OCI-LY3 (cell line): ENCODE measurements around the gene WNT6.

Source experiments
- EZH2phosphoT487 ChIP-seq: fragments of 200-600 bp; shearing (Covaris generic); IDR thresholded peaks from 2 replicates; pipeline ENCODE4 v1.6.1; 2018; ENCODE audit warnings: antibody characterized with exemption, mixed run types, low read depth
- TF ChIP-seq, protein P1 (sequence below): fragments of 200-600, 300-600 bp; sonication (generic); IDR thresholded peaks from 2 replicates; pipeline ENCODE4 v1.5.1; 2014; ENCODE audit warnings: antibody characterized with exemption, low read length, low read depth

DNA sequence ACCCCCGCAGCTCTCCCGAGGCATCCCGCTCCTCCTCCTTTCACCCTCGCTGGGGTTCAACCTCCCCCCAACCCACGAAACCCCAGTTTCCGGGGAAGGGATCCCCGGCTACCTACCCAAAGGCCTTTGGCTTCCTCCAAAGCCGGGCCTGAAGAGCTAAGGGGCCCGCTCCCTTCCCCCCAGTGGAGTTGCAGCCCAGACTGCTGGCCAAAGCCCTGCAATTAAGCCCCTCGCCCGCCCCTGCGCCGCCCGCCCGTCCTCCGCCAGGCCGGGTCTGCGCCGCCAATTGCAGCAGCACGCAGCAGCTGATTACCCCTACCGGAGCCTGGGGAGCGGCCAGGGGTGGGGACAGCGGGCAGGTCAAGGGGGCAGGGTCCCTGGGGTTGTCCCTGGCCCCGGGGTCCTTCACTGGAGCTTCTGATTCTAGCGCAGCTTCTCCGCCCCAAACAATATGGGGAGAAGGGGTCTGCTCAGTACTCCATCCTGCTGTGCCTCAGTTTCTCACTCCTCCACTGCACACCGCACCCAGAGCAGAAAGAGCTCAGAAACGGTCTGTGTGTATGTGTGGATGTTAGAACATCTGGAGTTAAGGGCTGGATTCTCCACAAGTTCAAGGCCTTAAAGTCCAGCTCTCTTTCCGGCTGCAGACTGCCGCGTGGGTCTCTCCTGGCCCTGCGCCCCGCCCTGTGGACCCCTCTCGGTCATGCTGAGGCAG is 37.9 kb downstream of the WNT6 start:
- TF ChIP-seq, protein P1, sequence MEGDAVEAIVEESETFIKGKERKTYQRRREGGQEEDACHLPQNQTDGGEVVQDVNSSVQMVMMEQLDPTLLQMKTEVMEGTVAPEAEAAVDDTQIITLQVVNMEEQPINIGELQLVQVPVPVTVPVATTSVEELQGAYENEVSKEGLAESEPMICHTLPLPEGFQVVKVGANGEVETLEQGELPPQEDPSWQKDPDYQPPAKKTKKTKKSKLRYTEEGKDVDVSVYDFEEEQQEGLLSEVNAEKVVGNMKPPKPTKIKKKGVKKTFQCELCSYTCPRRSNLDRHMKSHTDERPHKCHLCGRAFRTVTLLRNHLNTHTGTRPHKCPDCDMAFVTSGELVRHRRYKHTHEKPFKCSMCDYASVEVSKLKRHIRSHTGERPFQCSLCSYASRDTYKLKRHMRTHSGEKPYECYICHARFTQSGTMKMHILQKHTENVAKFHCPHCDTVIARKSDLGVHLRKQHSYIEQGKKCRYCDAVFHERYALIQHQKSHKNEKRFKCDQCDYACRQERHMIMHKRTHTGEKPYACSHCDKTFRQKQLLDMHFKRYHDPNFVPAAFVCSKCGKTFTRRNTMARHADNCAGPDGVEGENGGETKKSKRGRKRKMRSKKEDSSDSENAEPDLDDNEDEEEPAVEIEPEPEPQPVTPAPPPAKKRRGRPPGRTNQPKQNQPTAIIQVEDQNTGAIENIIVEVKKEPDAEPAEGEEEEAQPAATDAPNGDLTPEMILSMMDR, result no peak
- no peak for TF ChIP-seq EZH2phosphoT487
